Caco-2 (cell line): ENCODE results near the gene DLL4. TPM values are rescaled to one million over a fixed set of nuclear protein-coding genes. Genes with fewer than 3 reads are reported as not detected.

Experiments
- BruUV-seq: library from RNA; stranded (reverse); fragments of 400-500 nt; replicated peaks from 2 replicates; lab custom pipeline; 2021; lab: Mats Ljungman, UMichigan
- CTCF ChIA-PET: fragments of 300-600 bp; sonication (Branson Sonifier 250); formaldehyde crosslinking; loops from one replicate; lab custom pipeline; 2022; ENCODE audit warnings: antibody characterized with exemption; lab: Charles Lee
- POLR2A ChIA-PET: fragments of 300-600 bp; sonication (Branson Sonifier 250); formaldehyde crosslinking; loops from one replicate; lab custom pipeline; 2022; ENCODE audit warnings: antibody characterized with exemption; lab: Charles Lee
- DNase-seq, 2 experiments: peaks; one replicate each; pipeline versions ENCODE4 v3.0.0 to v3.0.0-alpha.2; 2020 to 2022
- H3K27me3 ChIP-seq: replicated peaks from 2 replicates; pipeline ENCODE4 v1.6.0; 2011; ENCODE audit warnings: low read length; ENCODE audit not compliant: control insufficient read depth, insufficient read depth
- H3K36me3 ChIP-seq: 2 replicates; pipeline ENCODE4 v1.5.1; 2011; ENCODE audit warnings: low read length; ENCODE audit not compliant: control insufficient read depth, insufficient read depth
- H3K4me1 ChIP-seq: fragments of 250-450 bp; sonication (Bioruptor Pico); 2 replicates; pipeline ENCODE4 v1.5.1; 2020; ENCODE audit warnings: mild to moderate bottlenecking
- H3K4me3 ChIP-seq: 2 replicates; pipeline ENCODE4 v1.5.1; 2011; ENCODE audit warnings: low read depth, mild to moderate bottlenecking, control low read depth, low read length
- H3K9me3 ChIP-seq: fragments of 250-450 bp; sonication (Bioruptor Pico); 2 replicates; pipeline ENCODE4 v1.5.1; 2020; ENCODE audit warnings: mild to moderate bottlenecking, moderate library complexity
- H3K27ac Mint-ChIP-seq: one replicate; pipeline ENCODE4 v1.8.0; 2022; ENCODE audit warnings: mixed read lengths; ENCODE audit not compliant: unreplicated experiment
- H3K27me3 Mint-ChIP-seq: one replicate; pipeline ENCODE4 v1.8.0; 2022; ENCODE audit warnings: mixed read lengths; ENCODE audit not compliant: insufficient read depth, unreplicated experiment
- H3K36me3 Mint-ChIP-seq: one replicate; pipeline ENCODE4 v1.8.0; 2022; ENCODE audit warnings: mild to moderate bottlenecking, mixed read lengths; ENCODE audit not compliant: insufficient read depth, unreplicated experiment
- H3K4me1 Mint-ChIP-seq: one replicate; pipeline ENCODE4 v1.8.0; 2022; ENCODE audit warnings: low read depth, mixed read lengths; ENCODE audit not compliant: unreplicated experiment
- H3K4me3 Mint-ChIP-seq: one replicate; pipeline ENCODE4 v1.8.0; 2022; ENCODE audit warnings: mild to moderate bottlenecking, moderate library complexity, mixed read lengths; ENCODE audit not compliant: unreplicated experiment
- H3K9me3 Mint-ChIP-seq: one replicate; pipeline ENCODE4 v1.8.0; 2022; ENCODE audit warnings: mixed read lengths; ENCODE audit not compliant: unreplicated experiment
- CTCF ChIP-seq, 2 experiments: fragments of 200-600 bp in 1 of 2; IDR thresholded peaks; 1 replicate in 1 of 2; 2 replicates in 1 of 2; pipeline versions ENCODE4 v1.5.1 to v1.8.0; 2011 to 2022; ENCODE audit warnings: antibody characterized with exemption in 1 of 2, control low read depth in 1 of 2, inconsistent platforms in 1 of 2, low read depth in 1 of 2, low read length in 1 of 2, mild to moderate bottlenecking in 1 of 2, moderate library complexity in 1 of 2; ENCODE audit not compliant: insufficient read depth in 1 of 2, severe bottlenecking in 1 of 2, unreplicated experiment in 1 of 2
- intact Hi-C: fragments of 100-400 bp; cut with micrococcal nuclease; formaldehyde crosslinking; loops from one replicate; pipeline ENCODE4 v1.10.0; 2022; ENCODE audit not compliant: unreplicated experiment
- total RNA-seq: library from RNA; stranded (reverse); gene quantifications from 2 replicates; pipeline ENCODE4 v1.2.3, GENCODE V29; 2022

DLL4 gene
- total RNA-seq, 1 experiment from 2014 or later, result 3.4 TPM

GRCh38 chr15:40978562-40978961, 49.4 kb downstream of the DLL4 start:
- H3K4me1 ChIP-seq, result no peaks in the 10 kb centered on the region
- Mint-ChIP-seq H3K4me3 (no peak overlapping the region), H3K36me3 (peaks cover 50% of the 10 kb centered on the region), H3K27ac (no peak overlapping the region), H3K9me3 (no peaks in the 10 kb centered on the region), H3K27me3 (no peaks in the 10 kb centered on the region), H3K4me1 (no peaks in the 10 kb centered on the region)
- ChIA-PET POLR2A (no interaction called here), CTCF (no interaction called here)
- H3K4me3 ChIP-seq, result no peak overlapping the region
- no peaks in the 10 kb centered on the region for H3K27me3 ChIP-seq
- no peak for TF ChIP-seq CTCF (IDR thresholded peaks at IDR 0.05; ENCODE audit: insufficient read depth in 1 of 2, low read depth in 1 of 2, low read length in 1 of 2, severe bottlenecking in 1 of 2, unreplicated experiment in 1 of 2)
- intact Hi-C loops, result no loop called here
- H3K9me3 ChIP-seq, result no peaks in the 10 kb centered on the region
- no TSS peak for BruUV-seq
- no peaks in the 10 kb centered on the region; the same call in 1 of the 2 replicates for H3K36me3 ChIP-seq
- DNase-seq, result no peak

GRCh38 chr15:40981186-40981585, 52.0 kb downstream of the DLL4 start:
- Histone ChIP-seq H3K4me1 (no peaks in the 10 kb centered on the region), H3K36me3 (no peaks in the 10 kb centered on the region; the same call in 1 of the 2 replicates), H3K4me3 (no peak overlapping the region), H3K27me3 (no peaks in the 10 kb centered on the region), H3K9me3 (no peaks in the 10 kb centered on the region)
- Mint-ChIP-seq H3K9me3 (no peaks in the 10 kb centered on the region), H3K4me3 (no peak overlapping the region), H3K27ac (no peak overlapping the region), H3K4me1 (no peaks in the 10 kb centered on the region), H3K27me3 (no peaks in the 10 kb centered on the region), H3K36me3 (peaks cover 62% of the 10 kb centered on the region)
- no TSS peak for BruUV-seq
- intact Hi-C loops, result no loop called here
- no peak for TF ChIP-seq CTCF (IDR thresholded peaks at IDR 0.05; ENCODE audit: insufficient read depth in 1 of 2, low read depth in 1 of 2, low read length in 1 of 2, severe bottlenecking in 1 of 2, unreplicated experiment in 1 of 2)
- DNase-seq, result no peak
- POLR2A ChIA-PET, result no interaction called here
- CTCF ChIA-PET, result no interaction called here

GRCh38 chr15:40982855-40983254, 53.7 kb downstream of the DLL4 start:
- intact Hi-C loops, result no loop called here
- Histone ChIP-seq H3K9me3 (no peaks in the 10 kb centered on the region), H3K36me3 (no peaks in the 10 kb centered on the region; the same call in 1 of the 2 replicates), H3K27me3 (no peaks in the 10 kb centered on the region), H3K4me3 (no peak overlapping the region), H3K4me1 (no peaks in the 10 kb centered on the region)
- TF ChIP-seq CTCF (IDR thresholded peaks at IDR 0.05; ENCODE audit: insufficient read depth in 1 of 2, low read depth in 1 of 2, low read length in 1 of 2, severe bottlenecking in 1 of 2, unreplicated experiment in 1 of 2), result no peak
- H3K4me3 Mint-ChIP-seq, result no peak overlapping the region
- H3K27ac Mint-ChIP-seq, result no peak overlapping the region
- H3K27me3 Mint-ChIP-seq, result no peaks in the 10 kb centered on the region
- H3K4me1 Mint-ChIP-seq, result no peaks in the 10 kb centered on the region
- BruUV-seq, result no TSS peak
- no peaks in the 10 kb centered on the region for H3K9me3 Mint-ChIP-seq
- ChIA-PET CTCF (interaction anchor here (0.6 kb wide), 1 partner anchor 41 kb away, joined by 3 read pairs; no protein-coding TSS in a partner anchor), POLR2A (no interaction called here)
- H3K36me3 Mint-ChIP-seq, result peaks cover 69% of the 10 kb centered on the region
- DNase-seq, result no peak
